ENCODE data around the gene FGD6.

Gene FGD6

GRCh38 chr12:95126076-95126475, 91.2 kb downstream of the FGD6 start:
- Histone ChIP-seq H3K27me3 (ENCODE audit: control insufficient read depth, insufficient read depth, low read length) (no peaks in the 10 kb centered on the region), H3K4me1 (ENCODE audit: control insufficient read depth, insufficient read depth, low read length) (no peaks in the 10 kb centered on the region), H3K9ac (ENCODE audit: low read depth, low read length) (no peak overlapping the region), H3K9me3 (ENCODE audit: control insufficient read depth, insufficient read depth, low read length) (no peaks in the 10 kb centered on the region), H3K4me3 (ENCODE audit: low read depth, low read length) (no peak overlapping the region), H3K27ac (ENCODE audit: low read depth, low read length) (no peak overlapping the region), H3K36me3 (ENCODE audit: control insufficient read depth, insufficient read depth, low read length) (peaks cover 47% of the 10 kb centered on the region)

- H3K27me3 ChIP-seq (ENCODE audit: control insufficient read depth, insufficient read depth, low read length), result no peaks in the 10 kb centered on the region
- peaks cover 35% of the 10 kb centered on the region for H3K36me3 ChIP-seq (ENCODE audit: control insufficient read depth, insufficient read depth, low read length)
- no peak overlapping the region for H3K27ac ChIP-seq (ENCODE audit: low read depth, low read length)
- no peak overlapping the region for H3K9ac ChIP-seq (ENCODE audit: low read depth, low read length)
- H3K9me3 ChIP-seq (ENCODE audit: control insufficient read depth, insufficient read depth, low read length), result no peaks in the 10 kb centered on the region
- no peaks in the 10 kb centered on the region for H3K4me1 ChIP-seq (ENCODE audit: control insufficient read depth, insufficient read depth, low read length)
- no peak overlapping the region for H3K4me3 ChIP-seq (ENCODE audit: low read depth, low read length)
These were observed 93.2 kb downstream of the FGD6 start for GRCh38 chr12:95124106-95124505.

- Histone ChIP-seq H3K9ac (ENCODE audit: low read depth, low read length) (no peak overlapping the region), H3K4me1 (ENCODE audit: control insufficient read depth, insufficient read depth, low read length) (peaks cover 31% of the 10 kb centered on the region), H3K9me3 (ENCODE audit: control insufficient read depth, insufficient read depth, low read length) (no peaks in the 10 kb centered on the region), H3K27ac (ENCODE audit: low read depth, low read length) (no peak overlapping the region), H3K4me3 (ENCODE audit: low read depth, low read length) (no peak overlapping the region), H3K27me3 (ENCODE audit: control insufficient read depth, insufficient read depth, low read length) (no peaks in the 10 kb centered on the region), H3K36me3 (ENCODE audit: control insufficient read depth, insufficient read depth, low read length) (0 out of 2 replicates have a peak, but pooled peaks cover 10% of the 10 kb centered on the region)
These were observed 98.5 kb downstream of the FGD6 start for GRCh38 chr12:95118788-95119179.

- Histone ChIP-seq H3K27ac (ENCODE audit: low read depth, low read length) (no peak overlapping the region), H3K27me3 (ENCODE audit: control insufficient read depth, insufficient read depth, low read length) (no peaks in the 10 kb centered on the region), H3K9me3 (ENCODE audit: control insufficient read depth, insufficient read depth, low read length) (no peaks in the 10 kb centered on the region), H3K9ac (ENCODE audit: low read depth, low read length) (no peak overlapping the region), H3K36me3 (ENCODE audit: control insufficient read depth, insufficient read depth, low read length) (peaks cover 14% of the 10 kb centered on the region), H3K4me3 (ENCODE audit: low read depth, low read length) (no peak overlapping the region), H3K4me1 (ENCODE audit: control insufficient read depth, insufficient read depth, low read length) (peaks cover 31% of the 10 kb centered on the region)
These were observed 99.0 kb downstream of the FGD6 start for GRCh38 chr12:95118138-95118787.

GRCh38 chr12:95117178-95117599, 100.1 kb downstream of the FGD6 start:
- Histone ChIP-seq H3K9ac (ENCODE audit: low read depth, low read length) (no peak overlapping the region), H3K27me3 (ENCODE audit: control insufficient read depth, insufficient read depth, low read length) (no peaks in the 10 kb centered on the region), H3K4me1 (ENCODE audit: control insufficient read depth, insufficient read depth, low read length) (peaks cover 31% of the 10 kb centered on the region), H3K9me3 (ENCODE audit: control insufficient read depth, insufficient read depth, low read length) (no peaks in the 10 kb centered on the region), H3K36me3 (ENCODE audit: control insufficient read depth, insufficient read depth, low read length) (peaks cover 22% of the 10 kb centered on the region), H3K4me3 (ENCODE audit: low read depth, low read length) (no peak overlapping the region), H3K27ac (ENCODE audit: low read depth, low read length) (peak overlapping the region; percentile 31)

- H3K27ac ChIP-seq (ENCODE audit: low read depth, low read length), result peak overlapping the region; percentile 31
- peaks cover 31% of the 10 kb centered on the region for H3K4me1 ChIP-seq (ENCODE audit: control insufficient read depth, insufficient read depth, low read length)
- peaks cover 23% of the 10 kb centered on the region for H3K36me3 ChIP-seq (ENCODE audit: control insufficient read depth, insufficient read depth, low read length)
- no peak overlapping the region for H3K4me3 ChIP-seq (ENCODE audit: low read depth, low read length)
- no peaks in the 10 kb centered on the region for H3K27me3 ChIP-seq (ENCODE audit: control insufficient read depth, insufficient read depth, low read length)
- H3K9ac ChIP-seq (ENCODE audit: low read depth, low read length), result no peak overlapping the region
- H3K9me3 ChIP-seq (ENCODE audit: control insufficient read depth, insufficient read depth, low read length), result no peaks in the 10 kb centered on the region
These were observed 100.5 kb downstream of the FGD6 start for GRCh38 chr12:95116773-95117172.

- H3K9me3 ChIP-seq (ENCODE audit: control insufficient read depth, insufficient read depth, low read length), result no peaks in the 10 kb centered on the region
- H3K4me3 ChIP-seq (ENCODE audit: low read depth, low read length), result no peak overlapping the region
- peaks cover 31% of the 10 kb centered on the region for H3K4me1 ChIP-seq (ENCODE audit: control insufficient read depth, insufficient read depth, low read length)
- H3K36me3 ChIP-seq (ENCODE audit: control insufficient read depth, insufficient read depth, low read length), result peaks cover 28% of the 10 kb centered on the region
- H3K9ac ChIP-seq (ENCODE audit: low read depth, low read length), result no peak overlapping the region
- no peaks in the 10 kb centered on the region for H3K27me3 ChIP-seq (ENCODE audit: control insufficient read depth, insufficient read depth, low read length)
- peak overlapping the region; percentile 23 for H3K27ac ChIP-seq (ENCODE audit: low read depth, low read length)
These were observed 100.9 kb downstream of the FGD6 start for GRCh38 chr12:95116341-95116740.

GRCh38 chr12:95115641-95116040, 101.6 kb downstream of the FGD6 start:
- no peaks in the 10 kb centered on the region for H3K27me3 ChIP-seq (ENCODE audit: control insufficient read depth, insufficient read depth, low read length)
- H3K4me1 ChIP-seq (ENCODE audit: control insufficient read depth, insufficient read depth, low read length), result peaks cover 31% of the 10 kb centered on the region
- H3K27ac ChIP-seq (ENCODE audit: low read depth, low read length), result peak overlapping the region; percentile 21
- H3K9me3 ChIP-seq (ENCODE audit: control insufficient read depth, insufficient read depth, low read length), result no peaks in the 10 kb centered on the region
- peaks cover 35% of the 10 kb centered on the region for H3K36me3 ChIP-seq (ENCODE audit: control insufficient read depth, insufficient read depth, low read length)
- H3K4me3 ChIP-seq (ENCODE audit: low read depth, low read length), result no peak overlapping the region
- H3K9ac ChIP-seq (ENCODE audit: low read depth, low read length), result no peak overlapping the region

- Histone ChIP-seq H3K4me3 (ENCODE audit: low read depth, low read length) (no peak overlapping the region), H3K9me3 (ENCODE audit: control insufficient read depth, insufficient read depth, low read length) (no peaks in the 10 kb centered on the region), H3K36me3 (ENCODE audit: control insufficient read depth, insufficient read depth, low read length) (peaks cover 38% of the 10 kb centered on the region), H3K4me1 (ENCODE audit: control insufficient read depth, insufficient read depth, low read length) (peaks cover 31% of the 10 kb centered on the region), H3K9ac (ENCODE audit: low read depth, low read length) (peak overlapping the region; percentile 20; the same call in 1 of the 2 replicates), H3K27me3 (ENCODE audit: control insufficient read depth, insufficient read depth, low read length) (no peaks in the 10 kb centered on the region), H3K27ac (ENCODE audit: low read depth, low read length) (peak overlapping the region; percentile 38)
These were observed 102.4 kb downstream of the FGD6 start for GRCh38 chr12:95114766-95115405.

GRCh38 chr12:95107362-95107761, 109.9 kb downstream of the FGD6 start:
- Histone ChIP-seq H3K9ac (ENCODE audit: low read depth, low read length) (no peak overlapping the region), H3K36me3 (ENCODE audit: control insufficient read depth, insufficient read depth, low read length) (peaks cover 84% of the 10 kb centered on the region), H3K9me3 (ENCODE audit: control insufficient read depth, insufficient read depth, low read length) (no peaks in the 10 kb centered on the region), H3K27ac (ENCODE audit: low read depth, low read length) (no peak overlapping the region), H3K27me3 (ENCODE audit: control insufficient read depth, insufficient read depth, low read length) (no peaks in the 10 kb centered on the region), H3K4me1 (ENCODE audit: control insufficient read depth, insufficient read depth, low read length) (no peaks in the 10 kb centered on the region), H3K4me3 (ENCODE audit: low read depth, low read length) (no peak overlapping the region)

- Histone ChIP-seq H3K27me3 (ENCODE audit: control insufficient read depth, insufficient read depth, low read length) (no peaks in the 10 kb centered on the region), H3K36me3 (ENCODE audit: control insufficient read depth, insufficient read depth, low read length) (peaks cover 76% of the 10 kb centered on the region), H3K27ac (ENCODE audit: low read depth, low read length) (no peak overlapping the region), H3K4me1 (ENCODE audit: control insufficient read depth, insufficient read depth, low read length) (no peaks in the 10 kb centered on the region), H3K4me3 (ENCODE audit: low read depth, low read length) (no peak overlapping the region), H3K9me3 (ENCODE audit: control insufficient read depth, insufficient read depth, low read length) (no peaks in the 10 kb centered on the region), H3K9ac (ENCODE audit: low read depth, low read length) (no peak overlapping the region)
These were observed 111.7 kb downstream of the FGD6 start for GRCh38 chr12:95105540-95105939.
